CD4-positive, alpha-beta memory T cell (primary cell): ENCODE data around the gene DOCK1. TPM values are rescaled to one million over a fixed set of nuclear protein-coding genes. Genes with fewer than 3 reads are reported as not detected.

Experiments
- CTCF ChIA-PET: fragments of 350-600 bp; sonication (Branson Sonifier 250); formaldehyde crosslinking; loops from one replicate; lab custom pipeline; 2021; ENCODE audit warnings: inconsistent platforms; ENCODE audit not compliant: partially characterized antibody; lab: Charles Lee
- POLR2A ChIA-PET: fragments of 350-600 bp; sonication (Branson Sonifier 250); formaldehyde crosslinking; loops from one replicate; lab custom pipeline; 2021; ENCODE audit not compliant: partially characterized antibody; lab: Charles Lee
- DNase-seq, 5 donors: peaks; one replicate each; pipeline versions ENCODE4 v3.0.0 to v3.0.0-alpha.2; 2020 to 2022; ENCODE audit warnings: mixed read lengths in 1 of 5
- H3K27ac ChIP-seq: one replicate; pipeline ENCODE4 v1.7.0; 2013; ENCODE audit warnings: low read depth, low read length
- H3K27me3 ChIP-seq: 2 replicates; pipeline ENCODE4 v1.7.0; 2013; ENCODE audit warnings: mild to moderate bottlenecking, low read length, moderate library complexity; ENCODE audit not compliant: insufficient read depth
- H3K36me3 ChIP-seq: 2 replicates; pipeline ENCODE4 v1.7.0; 2013; ENCODE audit warnings: mild to moderate bottlenecking, low read length, moderate library complexity; ENCODE audit not compliant: insufficient read depth
- H3K4me1 ChIP-seq: 2 replicates; pipeline ENCODE4 v1.7.0; 2013; ENCODE audit warnings: mild to moderate bottlenecking, low read length, moderate library complexity; ENCODE audit not compliant: insufficient read depth
- H3K4me3 ChIP-seq, 2 donors: one replicate each; pipeline ENCODE4 v1.7.0; 2013; ENCODE audit warnings: low read length in 2 of 2, mild to moderate bottlenecking in 1 of 2
- H3K9me3 ChIP-seq, 2 donors: one replicate each; pipeline ENCODE4 v1.7.0; 2013; ENCODE audit warnings: low read length in 2 of 2, control low read depth in 1 of 2; ENCODE audit not compliant: control insufficient read depth in 1 of 2
- H3K27ac Mint-ChIP-seq, 7 donors: one replicate each; pipeline ENCODE4 v1.8.0; 2020 to 2021; ENCODE audit warnings: mixed read lengths in 7 of 7, mild to moderate bottlenecking in 6 of 7, inconsistent platforms in 3 of 7, moderate library complexity in 3 of 7
- H3K27me3 Mint-ChIP-seq, 2 donors: one replicate each; pipeline ENCODE4 v1.8.0; 2020 to 2021; ENCODE audit warnings: mixed read lengths in 2 of 2
- H3K36me3 Mint-ChIP-seq, 2 donors: one replicate each; pipeline ENCODE4 v1.8.0; 2020 to 2021; ENCODE audit warnings: mixed read lengths in 2 of 2, inconsistent platforms in 1 of 2, mild to moderate bottlenecking in 1 of 2
- H3K4me1 Mint-ChIP-seq, 4 donors: one replicate each; pipeline ENCODE4 v1.8.0; 2020 to 2021; ENCODE audit warnings: mixed read lengths in 4 of 4, mild to moderate bottlenecking in 1 of 4
- H3K4me3 Mint-ChIP-seq, 8 donors: one replicate each; pipeline ENCODE4 v1.8.0; 2020 to 2021; ENCODE audit warnings: mixed read lengths in 8 of 8, mild to moderate bottlenecking in 7 of 8, moderate library complexity in 6 of 8, inconsistent platforms in 3 of 8
- H3K9me3 Mint-ChIP-seq, 8 donors: one replicate each; pipeline ENCODE4 v1.8.0; 2020 to 2021; ENCODE audit warnings: mixed read lengths in 8 of 8, mild to moderate bottlenecking in 5 of 8, inconsistent platforms in 3 of 8, moderate library complexity in 1 of 8
- intact Hi-C: fragments of 100-400 bp; cut with micrococcal nuclease; formaldehyde crosslinking; loops from one replicate; pipeline ENCODE4 v1.15.1; 2023
- polyA plus RNA-seq, 2 donors: library from polyadenylated mRNA; unstranded; fragments of 300-500 nt; fragmentation: Illumina TruSeq; gene quantifications; one replicate each; pipeline ENCODE4 v1.2.3, GENCODE V29; 2021
- total RNA-seq, 2 experiments: library from RNA; stranded (reverse); gene quantifications; one replicate each; pipeline ENCODE4 v1.2.3, GENCODE V29; 2021

The DOCK1 gene
- total and polyA plus RNA-seq, 4 experiments from 2014 or later, result 0.17 TPM; not detected in 2

DNA sequence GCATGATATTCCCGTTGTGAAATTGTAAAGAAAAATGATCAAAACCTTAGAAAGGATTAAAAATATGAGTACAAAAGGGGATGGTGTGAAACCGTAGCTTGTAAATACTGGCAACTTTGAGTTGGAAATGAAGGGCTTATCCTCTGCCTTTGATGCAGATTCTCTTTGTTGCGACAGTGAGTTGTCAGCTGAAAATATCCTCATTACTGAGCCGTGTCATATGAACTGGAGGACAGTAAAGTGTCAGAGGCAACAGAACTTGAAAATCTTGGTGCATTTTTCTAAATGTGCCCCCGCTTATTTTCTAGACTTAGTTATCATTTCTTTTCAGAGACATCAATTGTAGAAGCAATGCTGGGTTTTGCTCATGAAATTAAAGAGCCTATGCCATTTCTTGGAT lies 473.4 kb downstream of the DOCK1 start:
- Mint-ChIP-seq H3K4me1 (no peaks in the 10 kb centered on the region), H3K9me3 (peaks cover 0 to 3% (median 0%) of the 10 kb centered on the region in 8 donors), H3K27ac (peak overlapping the region in 1 of 7 donors; percentile 36), H3K4me3 (no peak overlapping the region), H3K36me3 (no peaks in the 10 kb centered on the region), H3K27me3 (peaks cover 0 to 1% of the 10 kb centered on the region in 2 donors)
- intact Hi-C loops, result no loop called here
- no peaks in the 10 kb centered on the region for H3K4me1 ChIP-seq
- no peak overlapping the region for H3K4me3 ChIP-seq
- ChIA-PET POLR2A (no interaction called here), CTCF (no interaction called here)
- DNase-seq, result no peak
- H3K27ac ChIP-seq, result no peak overlapping the region
- no peaks in the 10 kb centered on the region for H3K27me3 ChIP-seq
- H3K36me3 ChIP-seq, result no peaks in the 10 kb centered on the region
- no peaks in the 10 kb centered on the region for H3K9me3 ChIP-seq

DNA sequence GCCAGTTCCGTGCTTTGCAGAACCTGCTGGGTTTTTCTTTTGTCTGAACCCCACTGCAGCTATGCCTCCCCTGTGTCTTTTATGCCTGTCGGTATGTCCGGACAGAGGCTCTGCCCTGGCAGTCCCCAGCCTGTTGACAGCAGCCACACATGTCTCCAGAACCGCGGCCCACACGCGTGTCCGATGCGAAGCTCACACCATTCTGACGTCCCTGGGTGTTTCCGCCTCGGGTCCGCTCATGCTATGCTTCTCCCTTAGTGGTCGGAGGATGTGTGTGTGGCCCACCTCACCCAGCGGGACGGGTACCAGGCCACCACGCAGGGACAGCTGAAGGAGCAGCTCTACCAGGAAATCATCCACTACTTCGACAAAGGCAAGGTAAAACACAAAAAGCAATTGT lies 479.3 kb downstream of the DOCK1 start:
- Histone ChIP-seq H3K27me3 (no peaks in the 10 kb centered on the region), H3K4me1 (no peaks in the 10 kb centered on the region), H3K27ac (no peak overlapping the region), H3K36me3 (no peaks in the 10 kb centered on the region), H3K4me3 (no peak overlapping the region), H3K9me3 (no peaks in the 10 kb centered on the region)
- Mint-ChIP-seq H3K9me3 (peaks cover 0 to 6% (median under 1%) of the 10 kb centered on the region in 8 donors), H3K4me3 (no peak overlapping the region), H3K36me3 (no peaks in the 10 kb centered on the region), H3K27me3 (no peaks in the 10 kb centered on the region), H3K27ac (no peak overlapping the region), H3K4me1 (no peaks in the 10 kb centered on the region)
- DNase-seq, result no peak
- intact Hi-C loops, result no loop called here
- CTCF ChIA-PET, result no interaction called here
- POLR2A ChIA-PET, result no interaction called here

DNA sequence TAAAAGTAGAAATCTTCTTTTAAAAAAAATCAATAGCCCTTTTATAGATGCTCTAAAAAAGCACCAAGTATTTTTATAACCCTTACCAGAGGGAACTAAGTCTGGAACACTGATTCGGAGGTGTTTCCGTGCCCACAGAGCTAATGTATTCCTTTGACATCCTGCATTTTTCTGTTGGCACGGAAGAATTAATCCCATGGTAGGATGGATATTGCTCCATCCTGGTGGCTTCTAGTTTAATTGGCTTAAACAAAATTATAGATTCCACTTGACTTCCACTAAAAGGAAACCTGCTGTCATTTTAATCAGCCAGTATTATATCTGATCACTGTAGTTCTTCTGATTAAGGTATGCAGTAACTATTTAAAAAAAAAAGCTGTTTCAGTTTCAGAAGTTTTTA lies 479.8 kb downstream of the DOCK1 start:
- Mint-ChIP-seq H3K4me1 (no peaks in the 10 kb centered on the region), H3K27ac (no peak overlapping the region), H3K36me3 (no peaks in the 10 kb centered on the region), H3K4me3 (no peak overlapping the region), H3K9me3 (peaks cover 0 to 6% (median 2%) of the 10 kb centered on the region in 8 donors), H3K27me3 (no peaks in the 10 kb centered on the region)
- intact Hi-C loops, result no loop called here
- ChIA-PET POLR2A (no interaction called here), CTCF (no interaction called here)
- no peak overlapping the region for H3K27ac ChIP-seq
- no peaks in the 10 kb centered on the region for H3K27me3 ChIP-seq
- H3K4me3 ChIP-seq, result no peak overlapping the region
- no peak for DNase-seq
- H3K36me3 ChIP-seq, result no peaks in the 10 kb centered on the region
- no peaks in the 10 kb centered on the region for H3K9me3 ChIP-seq
- no peaks in the 10 kb centered on the region for H3K4me1 ChIP-seq

DNA sequence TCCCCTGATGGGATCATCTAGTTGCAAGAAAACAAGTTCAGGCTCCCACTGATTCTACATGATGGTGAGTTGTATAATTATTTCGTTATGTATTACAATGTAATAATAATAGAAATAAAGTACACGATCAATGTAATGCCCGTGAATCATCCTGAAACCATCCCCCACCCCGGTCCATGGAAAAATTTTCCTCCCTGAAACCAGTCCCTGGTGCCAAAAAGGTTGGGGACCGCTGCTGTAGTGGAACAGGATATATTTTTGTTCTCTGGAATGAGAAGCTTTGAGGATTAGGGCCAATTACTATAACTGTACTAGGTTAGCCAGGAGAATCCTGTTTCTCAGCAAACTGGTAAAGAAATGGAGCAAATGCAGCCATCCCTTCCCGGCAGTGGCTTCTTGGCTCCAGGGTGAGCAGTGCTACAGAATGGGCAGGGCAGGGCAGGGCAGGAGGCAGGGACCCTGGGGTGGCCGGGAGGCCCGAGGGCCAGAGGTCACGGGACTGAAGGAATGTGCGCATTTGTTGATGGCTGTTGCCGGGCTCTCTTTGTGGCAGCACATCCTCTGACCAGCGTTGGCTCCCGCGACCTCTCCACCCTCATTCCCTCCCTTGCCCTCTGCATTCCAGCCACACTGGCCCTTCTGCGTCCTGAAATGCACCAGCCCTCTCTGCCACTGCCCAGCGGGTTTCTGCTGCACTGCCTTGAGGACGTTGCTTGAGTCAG lies 481.5 kb downstream of the DOCK1 start:
- Histone ChIP-seq H3K4me1 (no peaks in the 10 kb centered on the region), H3K27ac (no peak overlapping the region), H3K9me3 (no peaks in the 10 kb centered on the region), H3K36me3 (no peaks in the 10 kb centered on the region), H3K27me3 (no peaks in the 10 kb centered on the region), H3K4me3 (no peak overlapping the region)
- H3K4me3 Mint-ChIP-seq, result no peak overlapping the region
- peaks cover 0 to 6% (median 2%) of the 10 kb centered on the region in 8 donors for H3K9me3 Mint-ChIP-seq
- no peak for DNase-seq
- no peaks in the 10 kb centered on the region for H3K27me3 Mint-ChIP-seq
- no peaks in the 10 kb centered on the region for H3K36me3 Mint-ChIP-seq
- ChIA-PET POLR2A (no interaction called here), CTCF (no interaction called here)
- H3K4me1 Mint-ChIP-seq, result no peaks in the 10 kb centered on the region
- H3K27ac Mint-ChIP-seq, result no peak overlapping the region
- intact Hi-C loops, result no loop called here

DNA sequence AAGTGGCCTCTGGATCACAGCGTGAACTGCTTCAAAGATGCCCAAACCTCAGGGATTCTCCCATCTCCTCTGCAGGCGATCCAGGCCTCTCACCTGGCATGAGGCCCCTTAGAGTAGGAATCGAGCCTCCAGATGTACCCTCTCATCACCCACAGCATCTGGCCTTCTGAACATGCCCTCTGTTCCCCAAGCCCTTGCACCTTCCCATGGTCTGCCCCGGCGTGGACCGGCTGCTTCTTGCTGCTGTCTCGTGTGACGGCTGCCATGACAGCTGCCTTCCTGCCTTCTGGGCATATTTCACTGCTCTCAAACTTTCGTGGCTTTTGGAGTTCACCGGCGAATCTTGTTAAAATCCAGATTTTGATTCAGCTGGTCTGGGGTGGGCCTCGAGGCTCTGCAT lies 486.6 kb downstream of the DOCK1 start:
- Histone ChIP-seq H3K9me3 (no peaks in the 10 kb centered on the region), H3K27me3 (no peaks in the 10 kb centered on the region), H3K4me1 (no peaks in the 10 kb centered on the region), H3K27ac (no peak overlapping the region), H3K36me3 (no peaks in the 10 kb centered on the region), H3K4me3 (no peak overlapping the region)
- intact Hi-C loops, result no loop called here
- H3K4me1 Mint-ChIP-seq, result no peaks in the 10 kb centered on the region
- no peaks in the 10 kb centered on the region for H3K36me3 Mint-ChIP-seq
- DNase-seq, result no peak
- H3K27me3 Mint-ChIP-seq, result no peaks in the 10 kb centered on the region
- peaks cover 0 to 12% (median 2%) of the 10 kb centered on the region in 8 donors for H3K9me3 Mint-ChIP-seq
- ChIA-PET CTCF (no interaction called here), POLR2A (no interaction called here)
- H3K27ac Mint-ChIP-seq, result no peak overlapping the region
- H3K4me3 Mint-ChIP-seq, result no peak overlapping the region

DNA sequence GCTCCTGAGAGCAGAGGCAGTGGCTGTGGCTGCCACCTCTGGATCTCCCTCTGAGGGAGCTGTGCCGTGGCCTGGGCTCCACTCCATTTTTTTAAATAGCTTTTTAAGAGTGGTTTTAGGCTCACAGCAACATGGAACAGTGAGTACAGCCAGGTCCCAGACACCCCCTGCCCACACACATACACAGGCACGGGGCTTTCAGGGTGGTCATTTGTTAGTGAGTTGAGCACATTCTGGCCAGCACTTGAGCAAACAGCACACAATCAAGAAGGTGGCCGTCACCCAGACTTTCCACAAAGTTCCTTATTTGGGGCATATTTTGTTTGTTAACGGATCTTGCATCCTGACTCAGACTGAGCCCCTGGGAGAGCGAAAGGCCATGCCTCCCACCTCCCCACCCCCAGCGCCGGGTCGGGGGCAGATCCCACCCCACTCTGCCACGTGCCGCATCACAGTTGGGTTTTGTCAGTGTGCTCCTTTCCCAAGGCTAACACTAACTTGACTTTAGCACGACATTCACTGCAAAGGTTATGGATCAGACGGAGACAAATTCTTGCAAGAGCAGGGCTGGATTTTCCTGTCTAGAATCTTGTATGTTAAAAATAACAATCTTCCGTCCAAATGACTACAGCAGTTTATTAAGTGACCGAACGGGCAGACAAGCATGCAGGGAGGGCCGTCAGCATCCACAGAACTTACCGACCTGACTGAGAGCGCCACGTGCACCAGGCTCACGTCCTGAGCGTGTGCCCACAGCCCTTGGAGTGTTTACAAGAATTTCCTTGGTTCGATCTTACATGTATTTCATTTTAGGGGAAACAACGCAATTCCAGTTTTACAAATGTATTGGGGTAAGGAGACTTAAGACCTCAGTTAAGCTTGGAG lies 487.4 kb downstream of the DOCK1 start:
- no peak for DNase-seq
- Mint-ChIP-seq H3K4me1 (no peaks in the 10 kb centered on the region), H3K4me3 (no peak overlapping the region), H3K9me3 (peaks cover 0 to 12% (median 2%) of the 10 kb centered on the region in 8 donors), H3K27ac (no peak overlapping the region), H3K36me3 (no peaks in the 10 kb centered on the region), H3K27me3 (no peaks in the 10 kb centered on the region)
- H3K4me1 ChIP-seq, result no peaks in the 10 kb centered on the region
- H3K4me3 ChIP-seq, result no peak overlapping the region
- H3K9me3 ChIP-seq, result no peaks in the 10 kb centered on the region
- intact Hi-C loops, result no loop called here
- CTCF ChIA-PET, result no interaction called here
- no peaks in the 10 kb centered on the region for H3K36me3 ChIP-seq
- POLR2A ChIA-PET, result no interaction called here
- H3K27ac ChIP-seq, result no peak overlapping the region
- no peaks in the 10 kb centered on the region for H3K27me3 ChIP-seq

DNA sequence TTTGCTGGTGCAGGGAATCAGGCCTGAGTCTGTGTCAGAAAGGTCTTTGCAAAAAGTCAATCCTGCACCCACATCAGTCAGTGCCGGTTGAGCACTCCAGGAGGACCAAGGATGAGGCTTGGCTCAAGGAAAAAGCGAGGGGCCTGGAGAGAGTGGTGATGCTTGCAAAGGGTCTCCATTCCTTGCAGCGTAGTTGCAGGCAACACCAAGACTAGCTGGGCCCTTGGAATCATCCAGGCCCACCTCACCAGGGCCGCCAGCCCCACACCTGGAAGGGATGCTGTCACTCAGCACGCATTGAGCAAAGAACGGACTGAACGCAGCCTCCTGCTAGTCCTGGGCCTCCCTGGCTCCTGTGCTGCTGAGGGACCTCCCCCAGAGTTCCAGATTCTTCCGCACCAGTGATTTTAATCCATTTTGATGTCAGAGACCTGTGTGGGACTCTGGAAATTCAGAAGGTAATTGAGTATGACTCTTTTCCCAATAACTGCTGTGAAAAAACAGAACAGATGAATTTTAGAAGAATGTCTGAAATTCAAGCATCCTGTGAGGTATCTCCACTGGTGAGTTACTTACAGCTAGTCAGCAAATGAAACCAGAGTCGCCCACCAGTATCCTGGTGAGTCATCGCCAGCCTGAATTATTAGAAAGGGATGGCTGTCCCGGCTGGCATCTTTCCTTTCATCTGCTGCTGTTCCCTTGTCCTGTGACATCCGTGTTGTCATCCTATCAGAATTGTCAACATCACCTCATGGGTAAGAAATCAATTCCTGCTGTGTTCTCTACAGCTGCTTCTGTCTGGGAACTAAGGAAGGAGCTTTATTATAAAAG lies 493.1 kb downstream of the DOCK1 start:
- Histone ChIP-seq H3K9me3 (no peaks in the 10 kb centered on the region), H3K4me3 (no peak overlapping the region), H3K27ac (no peak overlapping the region), H3K27me3 (no peaks in the 10 kb centered on the region), H3K4me1 (no peaks in the 10 kb centered on the region), H3K36me3 (no peaks in the 10 kb centered on the region)
- no peaks in the 10 kb centered on the region for H3K4me1 Mint-ChIP-seq
- H3K27ac Mint-ChIP-seq, result no peak overlapping the region
- POLR2A ChIA-PET, result no interaction called here
- peaks cover 0 to 15% (median 6%) of the 10 kb centered on the region in 8 donors for H3K9me3 Mint-ChIP-seq
- H3K4me3 Mint-ChIP-seq, result no peak overlapping the region
- no peaks in the 10 kb centered on the region for H3K27me3 Mint-ChIP-seq
- intact Hi-C loops, result no loop called here
- DNase-seq, result no peak
- CTCF ChIA-PET, result no interaction called here
- H3K36me3 Mint-ChIP-seq, result no peaks in the 10 kb centered on the region
